H9 (cell line): ENCODE results near the gene NPAS2. TPM values are rescaled to one million over a fixed set of nuclear protein-coding genes. Genes with fewer than 3 reads are reported as not detected.

ENCODE experiments used
- DNase-seq: peaks from one replicate; pipeline ENCODE4 v3.0.0-alpha.2; 2017
- H2AFZ ChIP-seq: one replicate; pipeline ENCODE4 v1.6.1; 2013; ENCODE audit warnings: mild to moderate bottlenecking, low read length, control low read depth, moderate library complexity
- H2AK5ac ChIP-seq: 2 replicates; pipeline ENCODE4 v1.6.1; 2013; ENCODE audit warnings: low read length, control low read depth, mixed read lengths; ENCODE audit not compliant: insufficient read length
- H2BK120ac ChIP-seq: one replicate; pipeline ENCODE4 v1.6.1; 2013; ENCODE audit warnings: low read depth, mild to moderate bottlenecking, low read length, control low read depth, inconsistent platforms; ENCODE audit not compliant: poor library complexity, severe bottlenecking
- H2BK12ac ChIP-seq: 2 replicates; pipeline ENCODE4 v1.6.1; 2013; ENCODE audit warnings: low read length, control low read depth, mixed read lengths, low read depth; ENCODE audit not compliant: insufficient read length
- H2BK15ac ChIP-seq: 2 replicates; pipeline ENCODE4 v1.6.1; 2013; ENCODE audit warnings: low read depth, low read length, control low read depth
- H2BK20ac ChIP-seq: one replicate; pipeline ENCODE4 v1.6.1; 2013; ENCODE audit warnings: low read depth, mild to moderate bottlenecking, low read length, control low read depth, inconsistent platforms; ENCODE audit not compliant: poor library complexity, severe bottlenecking
- H2BK5ac ChIP-seq: 2 replicates; pipeline ENCODE4 v1.6.1; 2013; ENCODE audit warnings: low read length, control low read depth, mixed read lengths; ENCODE audit not compliant: insufficient read length
- H3K14ac ChIP-seq: 2 replicates; pipeline ENCODE4 v1.6.1; 2013; ENCODE audit warnings: low read length, control low read depth; ENCODE audit not compliant: insufficient read depth
- H3K18ac ChIP-seq: 2 replicates; pipeline ENCODE4 v1.6.1; 2013; ENCODE audit warnings: low read depth, mild to moderate bottlenecking, mixed read lengths, low read length, control low read depth; ENCODE audit not compliant: insufficient read length
- H3K23ac ChIP-seq: 2 replicates; pipeline ENCODE4 v1.6.1; 2013; ENCODE audit warnings: low read length, control low read depth, mixed read lengths, low read depth; ENCODE audit not compliant: insufficient read length
- H3K23me2 ChIP-seq: 2 replicates; pipeline ENCODE4 v1.6.1; 2013; ENCODE audit warnings: low read depth, mild to moderate bottlenecking, mixed read lengths, low read length, control low read depth; ENCODE audit not compliant: insufficient read length, poor library complexity, severe bottlenecking
- H3K27ac ChIP-seq: 2 replicates; pipeline ENCODE4 v1.5.1; 2013; ENCODE audit warnings: low read length, control low read depth, mixed read lengths, low read depth; ENCODE audit not compliant: insufficient read length
- H3K27me3 ChIP-seq: 2 replicates; pipeline ENCODE4 v1.6.1; 2013; ENCODE audit warnings: low read length, control low read depth, inconsistent platforms; ENCODE audit not compliant: insufficient read depth
- H3K4ac ChIP-seq: 2 replicates; pipeline ENCODE4 v1.6.1; 2013; ENCODE audit warnings: low read depth, mild to moderate bottlenecking, control low read depth, inconsistent platforms, low read length, moderate library complexity
- H3K4me1 ChIP-seq: 2 replicates; pipeline ENCODE4 v1.6.1; 2013; ENCODE audit warnings: low read length, control low read depth, inconsistent platforms; ENCODE audit not compliant: insufficient read depth
- H3K4me2 ChIP-seq: 2 replicates; pipeline ENCODE4 v1.6.1; 2013; ENCODE audit warnings: low read length, control low read depth, mixed read lengths; ENCODE audit not compliant: insufficient read length, insufficient read depth
- H3K56ac ChIP-seq: 2 replicates; pipeline ENCODE4 v1.6.1; 2013; ENCODE audit warnings: low read depth, mild to moderate bottlenecking, mixed read lengths, low read length, control low read depth; ENCODE audit not compliant: insufficient read length
- H3K79me1 ChIP-seq: 2 replicates; pipeline ENCODE4 v1.6.1; 2013; ENCODE audit warnings: low read depth, mild to moderate bottlenecking, moderate library complexity, low read length, control low read depth, inconsistent platforms; ENCODE audit not compliant: insufficient read depth, poor library complexity, severe bottlenecking
- H3K79me2 ChIP-seq: 2 replicates; pipeline ENCODE4 v1.6.1; 2013; ENCODE audit warnings: low read length, control low read depth, inconsistent platforms; ENCODE audit not compliant: insufficient read depth
- H3K9ac ChIP-seq: 2 replicates; pipeline ENCODE4 v1.6.1; 2013; ENCODE audit warnings: low read length, control low read depth, mixed read lengths; ENCODE audit not compliant: insufficient read length; ENCODE audit errors: extremely low read depth
- H3K9me3 ChIP-seq: one replicate; pipeline ENCODE4 v1.6.1; 2013; ENCODE audit warnings: low read depth, low read length, inconsistent platforms; ENCODE audit not compliant: control insufficient read depth
- H3T11ph ChIP-seq: one replicate; pipeline ENCODE4 v1.6.1; 2013; ENCODE audit warnings: mild to moderate bottlenecking, low read length, control low read depth, inconsistent platforms
- H4K20me1 ChIP-seq: one replicate; pipeline ENCODE4 v1.6.1; 2013; ENCODE audit not compliant: control insufficient read depth, insufficient read length, insufficient read depth
- H4K5ac ChIP-seq: 2 replicates; pipeline ENCODE4 v1.6.1; 2013; ENCODE audit warnings: low read depth, mild to moderate bottlenecking, mixed read lengths, low read length, control low read depth; ENCODE audit not compliant: insufficient read length
- H4K8ac ChIP-seq: replicated peaks from 2 replicates; pipeline ENCODE4 v1.6.1; 2013; ENCODE audit warnings: low read length, control low read depth, mixed read lengths, low read depth; ENCODE audit not compliant: insufficient read length
- H4K91ac ChIP-seq: 2 replicates; pipeline ENCODE4 v1.6.1; 2013; ENCODE audit warnings: low read depth, mild to moderate bottlenecking, moderate library complexity, mixed read lengths, low read length, control low read depth; ENCODE audit not compliant: insufficient read length
- H3K27ac Mint-ChIP-seq, 3 experiments: 2 replicates in 2 of 3; 3 replicates in 1 of 3; pipeline ENCODE4 v1.8.0; 2020 to 2021; ENCODE audit warnings: mixed read lengths in 3 of 3, mild to moderate bottlenecking in 1 of 3, moderate library complexity in 1 of 3
- H3K27me3 Mint-ChIP-seq: 2 replicates; pipeline ENCODE4 v1.8.0; 2021; ENCODE audit warnings: low read depth, mild to moderate bottlenecking, moderate library complexity, mixed read lengths
- H3K36me3 Mint-ChIP-seq, 3 experiments: 2 replicates in 2 of 3; 3 replicates in 1 of 3; pipeline ENCODE4 v1.8.0; 2020 to 2021; ENCODE audit warnings: low read depth in 3 of 3, mixed read lengths in 3 of 3; ENCODE audit not compliant: insufficient read depth in 1 of 3
- H3K4me1 Mint-ChIP-seq, 2 experiments: 2 replicates each; pipeline ENCODE4 v1.8.0; 2020; ENCODE audit warnings: mixed read lengths in 2 of 2
- H3K4me3 Mint-ChIP-seq, 2 experiments: 2 replicates in 1 of 2; 3 replicates in 1 of 2; pipeline ENCODE4 v1.8.0; 2020 to 2021; ENCODE audit warnings: mild to moderate bottlenecking in 2 of 2, mixed read lengths in 2 of 2, moderate library complexity in 1 of 2
- H3K9me3 Mint-ChIP-seq, 2 experiments: 2 replicates in 1 of 2; 3 replicates in 1 of 2; pipeline ENCODE4 v1.8.0; 2020; ENCODE audit warnings: mild to moderate bottlenecking in 2 of 2, mixed read lengths in 2 of 2, moderate library complexity in 1 of 2
- WGBS: extraction: QIAGEN DNeasy Blood & Tissue Kit; methylation state at CpG from one replicate; pipeline ENCODE4 v1.1.7; 2013; ENCODE audit warnings: missing lambda C conversion rate, low lambda C conversion rate, mixed read lengths; ENCODE audit not compliant: insufficient read length; ENCODE audit errors: extremely low coverage; 5-methylcytosine and 5-hydroxymethylcytosine counted together
- total RNA-seq: library from RNA; stranded (reverse); gene quantifications from 2 replicates; pipeline ENCODE4 v1.2.1, GENCODE V29; 2021
- TF ChIP-seq, protein P1 (sequence below): fragments of 200-600 bp; sonication (generic); conservative IDR thresholded peaks from 3 replicates; pipeline ENCODE4 v1.8.0; 2021; ENCODE audit warnings: antibody characterized with exemption, mild to moderate bottlenecking

Gene NPAS2
- total RNA-seq, 1 experiment from 2014 or later = 1.3 TPM

DNA sequence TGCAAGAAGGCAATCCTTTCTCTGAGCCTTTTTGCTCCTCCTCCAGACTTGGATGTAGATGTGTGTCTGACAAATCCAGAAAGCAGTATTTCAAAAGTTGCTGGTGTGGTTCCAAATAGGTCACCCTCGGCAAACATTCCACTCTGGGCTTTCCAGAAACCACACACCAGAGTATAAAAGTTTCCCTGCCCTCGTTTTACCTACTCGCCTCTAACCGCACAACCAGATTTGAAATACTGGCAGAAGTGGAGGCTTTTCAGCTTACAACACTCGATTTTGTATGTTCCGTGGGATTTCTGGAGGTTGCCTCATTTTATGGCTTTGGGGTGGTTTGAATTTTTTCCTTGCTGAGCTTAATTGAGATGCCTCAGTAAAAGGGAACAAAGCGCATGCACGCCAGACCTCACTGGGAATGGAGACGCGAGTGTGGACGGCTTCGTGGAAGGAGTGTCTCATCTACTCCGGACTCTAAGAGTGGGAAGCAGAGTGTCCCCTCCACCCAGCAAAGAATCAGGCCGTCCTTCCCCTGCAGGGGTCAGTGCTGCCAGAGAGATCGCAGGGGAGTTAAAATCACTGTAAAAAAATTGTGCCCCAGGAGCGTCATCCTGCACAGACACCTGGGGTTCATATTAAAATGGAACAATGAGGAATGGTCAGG is 138.2 kb downstream of the NPAS2 start:
- Histone ChIP-seq H3K14ac (no peak overlapping the region), H3K56ac (no peak overlapping the region), H3K27ac (no peak overlapping the region), H3K4ac (no peak overlapping the region), H3K4me2 (no peak overlapping the region), H3K79me1 (no peaks in the 10 kb centered on the region), H3K9me3 (no peaks in the 10 kb centered on the region), H4K8ac (no peak overlapping the region), H3K23me2 (no peaks in the 10 kb centered on the region), H4K91ac (no peak overlapping the region), H3K4me1 (no peaks in the 10 kb centered on the region), H3K27me3 (no peaks in the 10 kb centered on the region), H2BK20ac (no peak overlapping the region), H2BK12ac (no peak overlapping the region), H2BK5ac (no peak overlapping the region), H3K79me2 (no peaks in the 10 kb centered on the region), H4K20me1 (no peaks in the 10 kb centered on the region), H2BK15ac (no peak overlapping the region), H4K5ac (no peak overlapping the region), H2AK5ac (no peak overlapping the region), H2BK120ac (no peak overlapping the region), H3K9ac (no peak overlapping the region), H3K18ac (no peak overlapping the region), H2AFZ (no peak overlapping the region), H3T11ph (no peak overlapping the region), H3K23ac (no peak overlapping the region)
- whole genome bisulfite sequencing = no CpG with 5 or more reads among the region's 16 CpGs
- DNase-seq = no peak
- H3K27ac Mint-ChIP-seq = no peak overlapping the region
- peaks cover 14 to 18% of the 10 kb centered on the region in 2 experiments for H3K4me1 Mint-ChIP-seq
- H3K9me3 Mint-ChIP-seq = no peaks in the 10 kb centered on the region
- H3K27me3 Mint-ChIP-seq = no peaks in the 10 kb centered on the region; the same call in none of the 2 replicates
- TF ChIP-seq, protein P1, sequence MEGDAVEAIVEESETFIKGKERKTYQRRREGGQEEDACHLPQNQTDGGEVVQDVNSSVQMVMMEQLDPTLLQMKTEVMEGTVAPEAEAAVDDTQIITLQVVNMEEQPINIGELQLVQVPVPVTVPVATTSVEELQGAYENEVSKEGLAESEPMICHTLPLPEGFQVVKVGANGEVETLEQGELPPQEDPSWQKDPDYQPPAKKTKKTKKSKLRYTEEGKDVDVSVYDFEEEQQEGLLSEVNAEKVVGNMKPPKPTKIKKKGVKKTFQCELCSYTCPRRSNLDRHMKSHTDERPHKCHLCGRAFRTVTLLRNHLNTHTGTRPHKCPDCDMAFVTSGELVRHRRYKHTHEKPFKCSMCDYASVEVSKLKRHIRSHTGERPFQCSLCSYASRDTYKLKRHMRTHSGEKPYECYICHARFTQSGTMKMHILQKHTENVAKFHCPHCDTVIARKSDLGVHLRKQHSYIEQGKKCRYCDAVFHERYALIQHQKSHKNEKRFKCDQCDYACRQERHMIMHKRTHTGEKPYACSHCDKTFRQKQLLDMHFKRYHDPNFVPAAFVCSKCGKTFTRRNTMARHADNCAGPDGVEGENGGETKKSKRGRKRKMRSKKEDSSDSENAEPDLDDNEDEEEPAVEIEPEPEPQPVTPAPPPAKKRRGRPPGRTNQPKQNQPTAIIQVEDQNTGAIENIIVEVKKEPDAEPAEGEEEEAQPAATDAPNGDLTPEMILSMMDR = no peak
- H3K4me3 Mint-ChIP-seq = no peak overlapping the region
- H3K36me3 Mint-ChIP-seq = no peaks in the 10 kb centered on the region
